CD1c-positive myeloid dendritic cell (primary cell): ENCODE data around the gene ACCS.

Source experiments
- DNase-seq: peaks from one replicate; pipeline ENCODE4 v3.0.0-alpha.2; 2016; ENCODE audit errors: extremely low spot score

Gene ACCS

GRCh38 chr11:44043157-44043556 lies 22.9 kb upstream of the ACCS start:
- DNase-seq: no peak

DNA sequence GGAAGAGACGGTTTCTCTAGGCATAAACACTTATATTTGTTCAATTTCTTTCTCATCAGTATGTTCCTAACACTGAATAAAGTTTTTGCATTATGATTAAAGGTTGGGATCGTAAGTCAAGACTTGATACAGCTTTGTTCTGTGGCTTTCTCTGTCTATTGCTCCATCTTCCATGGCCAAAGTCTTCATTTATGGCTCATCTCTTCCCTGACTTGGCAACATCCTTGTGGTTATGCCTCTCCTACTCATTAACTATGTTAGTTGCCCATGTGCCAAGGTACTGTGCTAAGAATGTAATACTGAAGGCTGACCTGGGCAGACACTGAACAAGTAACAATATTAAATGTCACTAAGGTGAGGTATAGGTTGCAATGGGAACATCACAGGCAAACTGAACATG lies 19.9 kb upstream of the ACCS start:
- no peak for DNase-seq

DNA sequence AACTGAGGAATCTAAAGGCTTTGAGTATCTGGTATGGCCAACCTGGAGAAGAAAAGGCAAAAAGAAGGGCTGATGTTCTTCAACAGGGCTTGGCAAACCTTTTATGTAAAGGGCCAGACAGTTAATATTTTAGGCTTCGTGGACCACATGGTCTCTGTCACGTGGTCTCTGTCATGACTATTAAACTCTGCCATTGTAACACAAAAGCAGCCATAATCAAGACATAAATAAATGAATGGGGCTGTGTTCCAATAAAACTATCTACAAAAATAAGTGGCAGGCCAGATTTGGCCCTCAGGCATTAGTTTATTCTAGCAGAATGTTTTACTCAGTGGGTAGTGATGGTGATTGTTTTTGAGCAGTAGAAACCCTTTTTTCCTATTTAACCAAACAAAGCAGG lies 18.8 kb upstream of the ACCS start:
- DNase-seq: no peak

DNA sequence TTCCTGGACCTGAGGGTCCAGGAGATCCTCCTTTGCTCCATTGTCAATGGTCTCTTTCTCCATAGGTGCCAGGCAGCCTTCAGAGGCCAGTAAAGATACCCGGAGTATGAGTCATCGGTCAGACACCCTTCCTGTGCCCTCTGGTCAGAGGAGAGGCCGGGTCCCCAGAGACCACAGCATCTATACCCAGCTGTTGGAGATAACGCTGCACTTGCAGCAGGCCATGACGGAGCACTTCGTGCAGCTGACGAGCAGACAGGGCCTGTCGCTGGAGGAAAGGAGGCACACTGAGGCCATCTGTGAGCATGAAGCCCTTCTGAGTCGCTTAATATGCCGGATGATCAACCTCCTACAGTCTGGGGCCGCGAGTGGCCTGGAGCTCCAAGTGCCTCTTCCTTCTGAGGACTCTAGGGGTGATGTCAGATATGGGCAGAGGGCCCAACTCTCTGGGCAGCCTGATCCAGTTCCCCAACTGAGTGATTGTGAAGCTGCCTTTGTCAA lies 18.1 kb upstream of the ACCS start, which contains the start of gene ACCSL:
TSS of gene ACCSL (plus strand) at position 51 of the 501 bp plus-strand sequence. CDS start at position 107, 56 bp downstream.
- DNase-seq: no peak

DNA sequence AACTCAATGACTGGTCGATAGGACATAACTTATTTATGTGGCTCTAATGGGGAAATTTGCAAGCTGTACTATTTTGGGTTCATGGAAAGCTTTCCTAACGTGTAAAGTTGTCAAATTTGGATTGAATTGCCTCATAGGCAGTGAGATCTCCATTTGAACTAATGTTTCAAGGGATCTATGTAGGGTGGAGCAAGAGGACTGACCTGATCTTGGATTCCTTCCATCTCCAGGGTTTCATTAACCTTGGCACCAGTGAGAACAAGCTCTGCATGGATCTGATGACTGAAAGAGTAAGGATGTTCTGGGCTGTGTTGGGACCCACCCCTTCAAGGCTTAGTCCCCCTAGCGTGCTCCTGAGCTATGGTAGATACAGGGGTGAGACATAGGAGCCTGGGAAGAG lies 16.2 kb upstream of the ACCS start:
- DNase-seq: no peak

DNA sequence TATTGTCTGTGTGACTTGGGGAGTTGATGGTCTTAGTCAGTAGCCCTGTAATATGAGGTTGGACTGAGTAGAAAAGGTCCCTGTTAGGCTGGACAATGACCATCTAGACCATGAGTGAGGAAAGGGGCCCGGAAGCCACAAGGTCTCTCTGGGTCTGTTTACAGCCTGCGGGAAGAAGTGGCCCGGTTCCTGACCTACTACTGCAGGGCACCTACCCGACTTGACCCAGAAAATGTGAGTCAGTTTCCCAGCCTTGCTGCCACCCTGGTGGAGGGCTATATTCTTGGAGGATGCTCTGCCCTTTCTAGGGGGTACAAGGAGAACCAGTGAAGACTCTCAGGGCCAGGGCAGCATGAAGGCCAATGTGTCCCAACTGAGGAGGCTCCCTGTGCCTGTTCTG lies 14.9 kb upstream of the ACCS start:
- DNase-seq: no peak

DNA sequence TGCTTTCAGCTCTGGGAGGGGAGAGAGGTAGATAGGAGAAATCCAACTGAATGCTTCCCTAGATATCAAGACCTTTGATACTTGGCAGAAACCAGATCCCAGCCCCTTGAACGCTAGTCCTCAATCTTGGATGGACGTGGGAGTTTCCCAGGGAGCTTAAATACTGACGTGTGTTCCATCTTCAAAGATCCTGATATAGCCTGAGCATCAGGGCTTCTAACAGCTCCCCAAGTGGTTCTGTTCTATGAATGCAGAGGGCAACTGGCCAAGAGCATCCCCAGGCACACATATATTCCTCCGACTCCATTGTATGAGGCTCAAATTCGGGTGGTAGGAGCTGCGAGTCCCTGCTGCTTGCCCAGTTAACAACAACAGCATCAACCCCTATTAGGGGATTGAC lies 8.7 kb upstream of the ACCS start:
- DNase-seq: no peak

- DNase-seq: no peak
Observed at GRCh38 chr11:44058275-44058674, 7.8 kb upstream of the ACCS start.

DNA sequence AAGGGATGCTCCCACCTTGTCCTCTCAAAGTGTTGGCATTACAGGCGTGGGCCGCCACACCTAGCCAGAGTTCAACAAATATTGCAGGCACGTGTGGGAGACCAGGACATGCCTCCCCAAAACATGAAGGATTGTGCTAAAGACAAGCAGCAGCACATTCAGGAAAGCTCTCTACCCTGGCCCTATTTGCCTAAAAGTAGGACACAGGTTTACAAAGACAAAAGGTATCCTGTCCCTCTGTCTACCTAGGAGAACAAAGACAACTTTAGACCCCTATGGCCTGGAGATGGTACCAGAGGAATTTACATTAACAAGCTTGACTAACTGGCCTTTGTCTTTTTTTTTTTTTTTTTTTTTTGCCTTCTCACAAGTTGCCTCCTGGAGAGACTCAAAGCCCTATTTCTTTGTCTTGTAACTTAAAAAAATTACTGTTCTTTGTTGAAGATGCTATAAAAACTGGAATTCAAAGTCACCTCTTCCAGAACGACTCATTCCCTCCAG lies 859 bp upstream of the ACCS start:
- DNase-seq: no peak

GRCh38 chr11:44066732-44067141 lies 667 bp downstream of the ACCS start:
- DNase-seq: peak; percentile 15

- DNase-seq: peak; percentile 13
Observed at GRCh38 chr11:44067266-44067665, 1.2 kb downstream of the ACCS start.

DNA sequence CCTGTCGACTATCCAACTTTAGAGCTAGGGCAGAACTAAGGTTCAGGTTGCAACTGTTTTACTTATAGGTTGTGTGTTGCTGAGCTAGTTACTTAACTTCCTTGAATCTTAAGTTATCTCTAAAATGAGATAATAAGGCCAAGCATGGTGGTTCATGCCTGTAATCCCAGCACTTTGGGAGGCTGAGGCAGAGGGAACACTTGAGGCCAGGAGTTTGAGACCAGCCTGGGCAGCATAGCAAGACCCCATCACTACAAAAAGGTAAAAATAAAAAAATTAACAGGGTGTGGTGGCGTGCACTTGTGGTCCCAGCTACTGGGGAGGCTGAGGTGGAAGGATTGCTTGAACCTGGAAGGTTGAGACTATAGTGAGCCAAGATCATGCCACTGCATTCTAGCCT lies 2.1 kb downstream of the ACCS start:
- no peak for DNase-seq

- DNase-seq: no peak
Observed at GRCh38 chr11:44071157-44071556, 5.1 kb downstream of the ACCS start.

DNA sequence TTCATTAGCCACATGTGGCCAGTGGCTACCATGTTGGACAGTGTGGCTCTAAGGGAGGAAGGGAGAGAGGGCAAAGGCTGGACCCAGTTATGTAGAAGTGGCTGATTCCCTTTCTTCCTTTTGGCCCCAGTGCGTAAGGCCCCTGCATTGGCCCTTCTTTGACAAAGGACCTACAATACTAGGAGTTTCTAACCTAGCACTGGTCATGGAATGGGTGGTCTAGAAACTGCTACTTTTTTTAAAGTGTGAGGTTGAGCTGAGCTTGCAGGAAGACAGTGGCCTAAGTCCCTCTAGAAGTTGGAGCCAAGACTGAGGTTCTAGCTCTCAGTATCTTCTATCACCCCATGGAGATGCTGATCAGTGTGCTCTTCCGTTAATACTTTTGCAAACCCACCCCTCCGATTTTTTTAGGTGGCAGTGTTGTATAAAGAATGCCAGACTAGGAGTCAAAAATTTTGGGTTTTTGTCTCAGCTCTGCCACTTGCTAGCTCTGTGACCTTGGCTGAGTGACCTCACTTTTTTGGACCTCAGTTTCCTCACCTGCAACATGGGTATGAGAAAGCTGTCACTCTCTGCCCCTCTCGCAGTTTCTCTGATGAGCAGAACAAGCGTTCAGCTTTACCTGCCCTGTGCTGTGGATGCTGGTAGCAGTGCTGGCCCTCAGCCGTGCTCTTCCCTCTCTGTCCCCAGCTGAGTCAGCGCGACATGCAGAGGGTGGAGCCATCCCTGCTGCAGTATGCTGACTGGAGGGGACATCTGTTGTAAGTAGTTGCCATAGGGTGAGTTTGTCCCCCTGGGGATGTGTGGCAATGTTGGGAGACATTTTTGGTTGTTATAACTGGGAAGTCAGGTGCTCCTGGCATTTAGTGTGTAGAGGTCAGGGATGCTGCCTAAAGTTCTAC lies 6.9 kb downstream of the ACCS start:
- DNase-seq: no peak

- no peak for DNase-seq
Observed at GRCh38 chr11:44078794-44079193, 12.7 kb downstream of the ACCS start.

- no peak for DNase-seq
Observed at GRCh38 chr11:44079376-44079775, 13.3 kb downstream of the ACCS start.

DNA sequence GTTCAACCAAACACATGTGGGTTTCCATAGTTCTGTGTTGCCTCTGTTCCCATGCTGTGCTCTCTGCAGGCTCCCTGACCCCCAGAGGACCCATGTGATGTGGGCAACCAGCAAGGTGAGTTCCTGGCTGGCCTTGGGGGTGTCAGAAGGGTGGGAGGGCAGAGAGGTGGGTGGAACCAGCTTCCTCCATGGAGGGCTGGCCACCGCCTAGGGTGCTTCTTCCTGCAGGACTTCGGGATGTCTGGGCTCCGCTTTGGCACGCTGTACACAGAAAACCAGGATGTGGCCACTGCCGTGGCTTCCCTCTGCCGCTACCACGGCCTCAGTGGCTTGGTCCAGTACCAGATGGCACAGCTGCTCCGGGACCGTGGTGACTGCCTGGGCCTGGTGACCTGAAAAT lies 14.9 kb downstream of the ACCS start:
- no peak for DNase-seq

DNA sequence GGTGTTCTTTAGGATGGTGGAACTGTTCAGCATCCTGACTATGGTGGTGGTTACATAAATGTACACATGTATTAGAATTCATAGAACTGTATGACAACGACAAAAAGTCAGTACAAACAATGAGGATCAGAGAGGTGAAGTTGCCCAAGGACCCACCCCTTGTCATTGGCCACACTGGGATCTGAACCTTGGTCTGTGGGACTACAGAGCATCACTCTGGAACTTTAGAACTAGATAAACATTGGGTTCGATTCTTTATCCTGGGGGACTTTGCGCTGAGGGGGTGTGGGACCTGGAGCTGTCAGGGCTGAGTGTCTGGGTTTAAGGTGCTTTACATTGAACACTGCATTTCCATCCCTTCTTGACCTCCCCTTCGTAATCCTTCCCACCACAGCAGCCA lies 16.6 kb downstream of the ACCS start:
- no peak for DNase-seq

- DNase-seq: no peak
Observed at GRCh38 chr11:44083433-44083832, 17.4 kb downstream of the ACCS start.

- DNase-seq: no peak
Observed at GRCh38 chr11:44083906-44084305, 17.8 kb downstream of the ACCS start.

DNA sequence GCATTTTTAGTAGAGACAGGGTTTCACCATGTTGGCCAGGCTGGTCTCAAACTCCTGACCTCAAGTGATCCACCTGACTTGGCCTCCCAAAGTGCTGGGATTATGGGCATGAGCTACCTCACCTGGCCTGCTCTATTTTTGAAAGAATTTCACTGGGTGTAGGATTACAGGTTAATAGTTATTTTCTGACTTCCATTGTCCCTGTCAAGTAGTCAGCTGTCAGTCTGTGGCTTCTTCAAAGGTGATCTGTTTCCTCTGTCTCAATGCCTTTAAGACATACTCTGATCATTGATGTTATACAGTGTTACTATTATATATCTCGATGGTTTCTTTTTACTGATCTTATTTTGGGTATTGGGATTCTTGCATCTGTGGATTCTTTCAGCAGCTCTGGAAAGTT lies 19.3 kb downstream of the ACCS start:
- DNase-seq: no peak

GRCh38 chr11:44088377-44088776 lies 22.3 kb downstream of the ACCS start:
- DNase-seq: no peak

DNA sequence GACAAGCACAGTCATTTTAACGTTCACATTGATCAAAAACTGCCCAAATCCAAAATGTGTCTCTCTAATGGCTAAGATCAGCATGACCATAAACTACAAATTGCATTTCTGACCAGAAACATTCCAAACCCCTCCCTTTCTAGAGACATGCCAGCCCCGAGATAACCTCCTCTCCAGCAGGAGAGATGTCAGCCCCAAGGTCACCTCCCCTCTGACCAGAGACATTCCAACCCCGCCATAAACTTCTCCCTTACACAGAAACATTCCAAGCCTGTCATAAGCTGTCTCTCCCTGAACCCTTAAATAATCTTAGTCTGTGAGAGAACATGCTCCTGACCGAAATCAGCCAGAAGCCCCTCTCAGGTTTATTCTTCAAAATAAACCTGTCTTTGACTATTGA lies 22.8 kb downstream of the ACCS start:
- DNase-seq: no peak
